HG02981 (cell line): ENCODE measurements around the gene PLD5.
"Not testable (repeated sequence)": the region's sequence is repeated elsewhere in the genome, so short reads cannot be mapped to it uniquely, and the experiment has no call there.

Experiments
- ATAC-seq: cut with Tn5 transposase; IDR thresholded peaks from one replicate; pipeline ENCODE4 v1.9.1; 2021; ENCODE audit warnings: mild to moderate bottlenecking, moderate library complexity; ENCODE audit not compliant: unreplicated experiment

PLD5 gene

GRCh38 chr1:242428399-242429190 is 95.9 kb downstream of the PLD5 start:
- no peak for ATAC-seq

GRCh38 chr1:242427519-242427918 is 97.0 kb downstream of the PLD5 start:
- no peak for ATAC-seq

- no peak for ATAC-seq
Observed at GRCh38 chr1:242426271-242426905, 98.1 kb downstream of the PLD5 start.

GRCh38 chr1:242425232-242425631 is 99.3 kb downstream of the PLD5 start:
- no peak for ATAC-seq

- ATAC-seq: no peak
Observed at GRCh38 chr1:242416657-242417056, 107.8 kb downstream of the PLD5 start.

GRCh38 chr1:242412921-242413320 is 111.6 kb downstream of the PLD5 start:
- ATAC-seq: no peak

- ATAC-seq: no peak
Observed at GRCh38 chr1:242411901-242412300, 112.6 kb downstream of the PLD5 start.

GRCh38 chr1:242405947-242406346 is 118.5 kb downstream of the PLD5 start:
- ATAC-seq: no peak

GRCh38 chr1:242404296-242404695 is 120.2 kb downstream of the PLD5 start:
- ATAC-seq: no peak

- ATAC-seq: no peak
Observed at GRCh38 chr1:242402956-242403355, 121.5 kb downstream of the PLD5 start.

- ATAC-seq: no peak
Observed at GRCh38 chr1:242401937-242402336, 122.6 kb downstream of the PLD5 start.

- ATAC-seq: no peak
Observed at GRCh38 chr1:242398351-242398750, 126.1 kb downstream of the PLD5 start.

- no peak for ATAC-seq
Observed at GRCh38 chr1:242391896-242392295, 132.6 kb downstream of the PLD5 start.

- ATAC-seq: not testable (repeated sequence)
Observed at GRCh38 chr1:242376121-242376520, 148.4 kb downstream of the PLD5 start.

- not testable (repeated sequence) for ATAC-seq
Observed at GRCh38 chr1:242350446-242350845, 174.1 kb downstream of the PLD5 start.

- ATAC-seq: no peak
Observed at GRCh38 chr1:242349636-242350035, 174.9 kb downstream of the PLD5 start.

GRCh38 chr1:242330865-242331264 is 193.6 kb downstream of the PLD5 start:
- ATAC-seq: peak; percentile 79

GRCh38 chr1:242327381-242327780 is 197.1 kb downstream of the PLD5 start:
- not testable (repeated sequence) for ATAC-seq

GRCh38 chr1:242321981-242322380 is 202.5 kb downstream of the PLD5 start:
- not testable (repeated sequence) for ATAC-seq

GRCh38 chr1:242318140-242318539 is 206.4 kb downstream of the PLD5 start:
- ATAC-seq: no peak

- ATAC-seq: not testable (repeated sequence)
Observed at GRCh38 chr1:242314865-242315264, 209.6 kb downstream of the PLD5 start.

- ATAC-seq: not testable (repeated sequence)
Observed at GRCh38 chr1:242314085-242314649, 210.3 kb downstream of the PLD5 start.
